Stimulated activated CD8-positive, alpha-beta memory T cell treated with anti-CD3 and anti-CD28 coated beads, Interleukin-7, amount 100 ng/mL, for 48 hours (primary cell): ENCODE results near the gene ARHGEF10L.

Source experiments
- DNase-seq, 2 donors: peaks; one replicate each; pipeline ENCODE4 v3.0.0-alpha.2; 2020; ENCODE audit warnings: low read depth in 1 of 2; ENCODE audit errors: extremely low read depth in 1 of 2

The ARHGEF10L gene

GRCh38 chr1:17587693-17588047 is 48.2 kb downstream of the ARHGEF10L start:
- DNase-seq: no peak

GRCh38 chr1:17588048-17588871 is 48.8 kb downstream of the ARHGEF10L start:
- DNase-seq: no peak

DNA sequence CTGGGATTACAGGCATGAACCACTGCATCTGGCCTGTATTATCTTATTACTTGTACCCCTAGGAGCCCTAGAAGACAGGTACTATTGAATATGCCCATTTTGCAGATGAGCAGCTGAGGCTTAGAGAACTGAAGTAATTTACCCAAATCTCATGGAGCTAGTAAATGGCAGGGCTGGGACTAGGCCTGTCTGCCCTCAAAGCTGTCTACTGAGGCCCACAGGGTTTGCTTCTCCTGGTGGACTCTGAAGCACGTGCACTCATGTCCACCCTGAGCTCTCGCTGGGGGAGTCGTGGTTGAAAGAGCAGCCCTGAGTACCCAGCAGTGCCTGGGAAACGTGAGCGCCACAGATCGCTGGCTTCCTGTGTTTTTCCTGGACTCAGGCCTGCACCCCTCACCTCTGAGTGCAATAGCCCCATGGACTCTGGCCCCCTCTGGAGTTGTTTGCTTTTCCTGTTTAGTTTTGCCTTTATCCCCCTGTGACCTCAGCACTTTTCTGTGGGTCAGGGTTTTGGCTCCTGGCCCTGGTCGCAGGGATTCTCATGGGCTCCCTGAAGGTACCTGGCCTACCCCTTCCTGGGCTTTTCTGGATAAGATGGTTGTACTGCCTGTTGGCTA is 52.4 kb downstream of the ARHGEF10L start:
- no peak for DNase-seq

GRCh38 chr1:17594026-17594425 is 54.5 kb downstream of the ARHGEF10L start:
- DNase-seq: no peak

GRCh38 chr1:17594690-17595601 is 55.4 kb downstream of the ARHGEF10L start:
- no peak for DNase-seq

GRCh38 chr1:17595602-17595925 is 56.1 kb downstream of the ARHGEF10L start:
- DNase-seq: no peak

- DNase-seq: no peak
Measured at GRCh38 chr1:17596186-17596585, 56.7 kb downstream of the ARHGEF10L start.

GRCh38 chr1:17596651-17597509 is 57.4 kb downstream of the ARHGEF10L start:
- DNase-seq: no peak

- DNase-seq: no peak
Measured at GRCh38 chr1:17597651-17598050, 58.2 kb downstream of the ARHGEF10L start.

DNA sequence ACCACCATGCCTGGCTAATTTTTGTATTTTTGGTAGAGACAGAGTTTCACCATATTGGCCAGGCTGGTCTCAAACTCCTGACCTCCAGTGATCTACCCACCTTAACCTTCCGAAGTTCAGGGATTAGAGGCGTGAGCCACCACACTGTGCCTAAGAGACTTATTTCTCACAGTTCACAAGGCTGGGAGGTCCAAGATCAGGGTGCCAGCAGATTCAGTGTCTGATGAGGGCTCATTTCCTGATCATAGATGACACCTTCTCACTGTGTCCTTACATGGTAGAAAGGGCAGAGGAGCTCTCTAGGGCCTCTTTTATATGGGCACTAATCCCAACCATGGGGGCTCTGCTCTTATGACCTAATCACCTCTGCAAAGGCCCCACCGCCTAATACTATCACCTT is 58.8 kb downstream of the ARHGEF10L start:
- no peak for DNase-seq

DNA sequence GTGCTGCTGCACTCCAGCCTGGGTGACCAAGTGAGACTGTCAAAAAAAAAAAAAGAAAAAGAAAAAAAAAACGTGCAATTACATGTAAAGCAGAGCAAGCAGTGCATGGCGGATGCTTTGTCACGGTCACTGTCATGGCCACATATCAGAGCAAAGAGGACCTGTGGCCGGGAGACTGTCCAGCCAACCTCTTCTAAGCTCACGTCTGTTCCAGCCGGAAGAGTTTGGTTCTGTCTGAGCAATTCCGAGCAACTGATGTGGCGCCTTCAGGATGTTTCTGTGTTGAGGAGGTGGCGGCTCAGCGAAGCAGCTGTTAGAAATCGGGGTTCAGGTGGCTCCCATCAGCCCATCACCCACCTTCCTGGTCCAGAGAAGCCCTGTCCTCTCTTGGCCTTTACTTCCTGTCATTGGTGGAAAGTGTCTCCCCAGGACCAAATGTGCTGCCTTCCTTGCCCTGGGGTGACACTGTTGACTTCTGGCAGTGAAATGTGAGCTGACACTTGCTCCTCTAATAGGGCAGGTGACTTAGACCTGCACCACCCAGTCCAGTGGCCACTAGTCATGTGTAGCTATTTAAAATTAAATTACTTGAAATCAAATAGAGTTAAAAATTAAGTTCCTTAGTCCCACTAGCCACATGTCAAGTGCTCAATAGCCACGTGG is 59.9 kb downstream of the ARHGEF10L start:
- DNase-seq: no peak

DNA sequence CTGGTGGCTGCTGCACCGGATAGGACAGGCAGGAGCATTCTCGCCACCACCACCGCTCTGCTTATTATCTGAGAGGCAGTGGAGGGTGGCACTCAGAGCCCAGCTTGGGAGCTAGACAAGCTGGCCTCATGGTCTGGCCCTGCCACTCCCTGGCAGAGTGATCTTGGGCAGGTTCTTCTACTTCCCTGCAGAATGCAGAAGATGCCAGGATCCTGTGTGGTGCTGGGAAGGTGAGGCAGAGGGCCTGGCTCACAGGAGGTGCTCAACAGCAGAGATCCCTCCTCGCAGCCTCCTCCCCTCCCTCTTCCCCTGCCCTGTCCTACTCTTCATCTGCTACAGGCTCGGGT is 60.4 kb downstream of the ARHGEF10L start:
- no peak for DNase-seq

- no peak for DNase-seq
Measured at GRCh38 chr1:17600321-17600720, 60.8 kb downstream of the ARHGEF10L start.

GRCh38 chr1:17601643-17602382 is 62.3 kb downstream of the ARHGEF10L start:
- no peak for DNase-seq

- DNase-seq: no peak
Measured at GRCh38 chr1:17603091-17603841, 63.8 kb downstream of the ARHGEF10L start.

- no peak for DNase-seq
Measured at GRCh38 chr1:17605582-17606344, 66.3 kb downstream of the ARHGEF10L start.

DNA sequence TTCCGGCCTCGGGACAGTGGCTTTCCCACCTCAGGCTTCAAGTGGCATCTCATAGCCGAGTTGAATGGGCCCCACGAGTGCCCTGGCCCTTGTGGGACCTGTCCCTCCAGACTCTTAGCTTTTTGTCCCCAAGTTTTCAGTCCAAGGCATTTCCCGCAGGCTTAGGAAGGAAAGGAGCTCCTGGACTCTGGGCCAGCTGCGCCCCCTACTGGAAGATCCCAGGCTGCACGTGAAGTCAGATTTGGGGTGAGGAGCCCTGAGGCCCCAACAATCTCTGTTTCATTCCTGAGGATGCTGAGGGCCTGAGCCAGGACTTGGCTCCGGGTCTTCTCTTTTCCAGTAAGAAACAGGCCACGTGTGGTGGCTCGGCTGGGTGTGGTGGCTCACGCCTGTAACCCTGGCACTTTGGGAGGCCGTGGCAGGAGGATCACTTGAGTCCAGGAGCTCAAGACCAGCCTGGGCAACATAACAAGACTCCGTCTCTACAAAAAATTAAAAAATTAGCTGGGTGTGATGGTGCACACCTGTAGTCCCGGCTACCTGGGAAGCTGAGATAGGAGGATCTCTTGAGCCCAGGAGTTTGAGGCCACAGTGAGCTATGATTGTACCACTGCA is 67.4 kb downstream of the ARHGEF10L start:
- peak; percentile 16 to 22 for DNase-seq
